ENCODE data around the gene CFAP20DC. TPM values are rescaled to one million over a fixed set of nuclear protein-coding genes. Genes with fewer than 3 reads are reported as not detected.

Gene CFAP20DC
- total and polyA plus RNA-seq, 10 of the 15 experiments (the other 5 are each of a cell fraction or from before 2014, with no cell fraction given) = 0.53 to 11.6 (median 2.0) TPM

DNA sequence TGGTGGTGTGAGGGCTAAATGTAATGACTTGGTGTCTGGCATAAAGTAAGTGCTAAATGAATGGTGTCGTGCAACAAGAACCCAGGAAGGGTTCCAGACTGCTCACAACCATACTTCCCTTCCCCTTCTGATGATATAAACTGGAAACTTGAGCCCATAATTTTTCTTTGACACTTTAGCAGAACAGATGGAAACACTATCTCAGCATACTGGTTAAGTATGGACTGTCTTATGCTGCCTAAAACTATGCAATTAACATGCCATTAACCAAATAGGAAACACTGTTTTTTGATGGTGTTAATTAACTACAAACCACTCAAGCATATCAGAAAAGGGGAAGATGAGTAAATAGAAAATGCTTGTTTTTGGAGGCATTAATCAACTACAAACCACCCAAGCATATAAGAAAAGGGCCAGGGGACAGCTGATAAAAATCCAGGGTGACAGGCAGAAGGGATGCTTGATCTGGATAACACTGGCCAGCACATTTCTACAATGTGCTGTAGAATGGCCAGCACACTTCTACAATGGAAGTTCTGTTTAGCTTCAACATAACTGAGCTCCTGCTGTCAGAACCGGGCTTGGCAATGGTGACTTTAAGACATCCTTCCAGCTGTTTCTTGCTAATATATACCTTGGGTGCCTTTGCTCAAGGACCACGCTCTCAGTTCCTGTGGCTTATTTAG is 297.8 kb downstream of the CFAP20DC start:
- SMC1A ChIA-PET (ENCODE audit: uncharacterized antibody, unreplicated experiment) = no interaction called here
- POLR2A ChIA-PET = no interaction called here
- ATAC-seq (peak; percentile 28; the same call in 2 of the 3 replicates), DNase-seq (ENCODE audit: low read depth, low spot score) (no peak), FAIRE-seq (no peak)
- no peak overlapping the region for H3K9ac ChIP-seq (ENCODE audit: control insufficient read depth, insufficient read depth, low read length)
- H4K20me1 ChIP-seq (ENCODE audit: control insufficient read depth, insufficient read depth) = no peaks in the 10 kb centered on the region
- H3K27ac ChIP-seq (ENCODE audit: control insufficient read depth, insufficient read depth) = no peak overlapping the region
- H3K4me2 ChIP-seq (ENCODE audit: control insufficient read depth, insufficient read depth) = no peak overlapping the region
- no peaks in the 10 kb centered on the region for H3K27me3 ChIP-seq (replicated peaks in 1 of 2; ENCODE audit: control insufficient read depth in 2 of 2, insufficient read depth in 2 of 2, low read length in 1 of 2)
- in situ Hi-C loops (cut with MboI) = no loop called here
- 22% methylated on average over 3 of the region's 3 CpGs for WGBS (ENCODE audit: insufficient coverage, insufficient replicate concordance, low lambda C conversion rate, missing lambda C conversion rate)
- no peak overlapping the region for H3K4me3 ChIP-seq
- no peaks in the 10 kb centered on the region for H3K9me3 ChIP-seq (replicated peaks; ENCODE audit: control insufficient read depth, insufficient read depth, low read length)
- TF ChIP-seq MTA2 (IDR thresholded peaks at IDR 0.05; ENCODE audit: low read depth) (0 out of 2 replicates have a peak, but pooled peaks have one; percentile 26), CHD2 (IDR thresholded peaks at IDR 0.05; ENCODE audit: borderline replicate concordance, low read depth, low read length) (no peak), PAX5 (IDR thresholded peaks at IDR 0.05; ENCODE audit: borderline replicate concordance, low read depth, low read length) (no peak)
- RAD21 ChIA-PET (ENCODE audit: unreplicated experiment) = no interaction called here
- H3K79me2 ChIP-seq (ENCODE audit: control insufficient read depth, insufficient read depth, low read length) = no peaks in the 10 kb centered on the region
- H3K36me3 ChIP-seq (ENCODE audit: control insufficient read depth in 2 of 2, insufficient read depth in 2 of 2, low read length in 1 of 2) = no peaks in the 10 kb centered on the region
- BruUV-seq (replicated peaks) = no TSS peak
- CTCF ChIA-PET = no interaction called here
- no peak overlapping the region for H2AFZ ChIP-seq (ENCODE audit: control insufficient read depth, low read depth, low read length)
- H3K4me1 ChIP-seq (ENCODE audit: control insufficient read depth, insufficient read depth, low read length) = no peaks in the 10 kb centered on the region
- intact Hi-C loops (cut with micrococcal nuclease; ENCODE audit: unreplicated experiment) = no loop called here

DNA sequence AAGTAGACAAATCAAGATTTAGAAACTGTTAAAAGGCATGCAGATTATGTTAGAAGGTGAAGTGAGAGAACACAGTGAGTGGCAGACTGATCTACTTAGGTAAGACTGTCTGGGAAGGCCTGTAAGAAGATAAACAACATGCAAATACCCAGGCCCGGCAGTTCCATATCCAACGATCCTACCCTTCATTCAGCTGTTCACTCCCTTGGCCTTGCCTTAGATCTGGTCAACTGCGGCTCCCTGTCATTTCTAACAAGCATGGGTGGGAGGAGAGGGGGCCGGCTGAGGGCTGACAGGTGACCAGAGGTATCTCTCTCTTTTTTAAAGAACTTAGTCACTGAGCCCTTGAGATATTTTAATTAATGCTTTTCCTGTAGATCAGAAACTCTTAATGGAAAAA is 298.6 kb downstream of the CFAP20DC start:
- Histone ChIP-seq H3K9ac (ENCODE audit: control insufficient read depth, insufficient read depth, low read length) (no peak overlapping the region), H3K36me3 (ENCODE audit: control insufficient read depth in 2 of 2, insufficient read depth in 2 of 2, low read length in 1 of 2) (no peaks in the 10 kb centered on the region), H4K20me1 (ENCODE audit: control insufficient read depth, insufficient read depth) (no peaks in the 10 kb centered on the region), H3K4me1 (ENCODE audit: control insufficient read depth, insufficient read depth, low read length) (no peaks in the 10 kb centered on the region), H3K4me3 (no peak overlapping the region), H3K27ac (ENCODE audit: control insufficient read depth, insufficient read depth) (no peak overlapping the region), H3K4me2 (ENCODE audit: control insufficient read depth, insufficient read depth) (no peak overlapping the region), H3K79me2 (ENCODE audit: control insufficient read depth, insufficient read depth, low read length) (no peaks in the 10 kb centered on the region), H2AFZ (ENCODE audit: control insufficient read depth, low read depth, low read length) (no peak overlapping the region), H3K27me3 (replicated peaks in 1 of 2; ENCODE audit: control insufficient read depth in 2 of 2, insufficient read depth in 2 of 2, low read length in 1 of 2) (no peaks in the 10 kb centered on the region), H3K9me3 (replicated peaks; ENCODE audit: control insufficient read depth, insufficient read depth, low read length) (no peaks in the 10 kb centered on the region)
- ChIA-PET CTCF (no interaction called here), SMC1A (ENCODE audit: uncharacterized antibody, unreplicated experiment) (no interaction called here), RAD21 (ENCODE audit: unreplicated experiment) (no interaction called here), POLR2A (interaction anchor here (0.6 kb wide), 1 partner anchor 1217 kb away, joined by 4 read pairs; no protein-coding TSS in a partner anchor)
- 35% methylated on average over 4 of the region's 4 CpGs for WGBS (ENCODE audit: insufficient coverage, insufficient replicate concordance, low lambda C conversion rate, missing lambda C conversion rate)
- no peak for DNase-seq (ENCODE audit: low read depth, low spot score)
- BruUV-seq (replicated peaks) = no TSS peak
- no peak for FAIRE-seq
- no peak for ATAC-seq
- intact Hi-C loops (cut with micrococcal nuclease; ENCODE audit: unreplicated experiment) (no loop called here), in situ Hi-C loops (cut with MboI) (no loop called here)
- TF ChIP-seq, protein P1, sequence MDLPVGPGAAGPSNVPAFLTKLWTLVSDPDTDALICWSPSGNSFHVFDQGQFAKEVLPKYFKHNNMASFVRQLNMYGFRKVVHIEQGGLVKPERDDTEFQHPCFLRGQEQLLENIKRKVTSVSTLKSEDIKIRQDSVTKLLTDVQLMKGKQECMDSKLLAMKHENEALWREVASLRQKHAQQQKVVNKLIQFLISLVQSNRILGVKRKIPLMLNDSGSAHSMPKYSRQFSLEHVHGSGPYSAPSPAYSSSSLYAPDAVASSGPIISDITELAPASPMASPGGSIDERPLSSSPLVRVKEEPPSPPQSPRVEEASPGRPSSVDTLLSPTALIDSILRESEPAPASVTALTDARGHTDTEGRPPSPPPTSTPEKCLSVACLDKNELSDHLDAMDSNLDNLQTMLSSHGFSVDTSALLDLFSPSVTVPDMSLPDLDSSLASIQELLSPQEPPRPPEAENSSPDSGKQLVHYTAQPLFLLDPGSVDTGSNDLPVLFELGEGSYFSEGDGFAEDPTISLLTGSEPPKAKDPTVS (IDR thresholded peaks at IDR 0.05; ENCODE audit: low read depth, low read length) = no peak
- no peak for TF ChIP-seq RB1 (IDR thresholded peaks at IDR 0.05; ENCODE audit: borderline replicate concordance)
- TF ChIP-seq IKZF1 (conservative IDR thresholded peaks at IDR 0.05) = no peak
- TF ChIP-seq, protein P2, sequence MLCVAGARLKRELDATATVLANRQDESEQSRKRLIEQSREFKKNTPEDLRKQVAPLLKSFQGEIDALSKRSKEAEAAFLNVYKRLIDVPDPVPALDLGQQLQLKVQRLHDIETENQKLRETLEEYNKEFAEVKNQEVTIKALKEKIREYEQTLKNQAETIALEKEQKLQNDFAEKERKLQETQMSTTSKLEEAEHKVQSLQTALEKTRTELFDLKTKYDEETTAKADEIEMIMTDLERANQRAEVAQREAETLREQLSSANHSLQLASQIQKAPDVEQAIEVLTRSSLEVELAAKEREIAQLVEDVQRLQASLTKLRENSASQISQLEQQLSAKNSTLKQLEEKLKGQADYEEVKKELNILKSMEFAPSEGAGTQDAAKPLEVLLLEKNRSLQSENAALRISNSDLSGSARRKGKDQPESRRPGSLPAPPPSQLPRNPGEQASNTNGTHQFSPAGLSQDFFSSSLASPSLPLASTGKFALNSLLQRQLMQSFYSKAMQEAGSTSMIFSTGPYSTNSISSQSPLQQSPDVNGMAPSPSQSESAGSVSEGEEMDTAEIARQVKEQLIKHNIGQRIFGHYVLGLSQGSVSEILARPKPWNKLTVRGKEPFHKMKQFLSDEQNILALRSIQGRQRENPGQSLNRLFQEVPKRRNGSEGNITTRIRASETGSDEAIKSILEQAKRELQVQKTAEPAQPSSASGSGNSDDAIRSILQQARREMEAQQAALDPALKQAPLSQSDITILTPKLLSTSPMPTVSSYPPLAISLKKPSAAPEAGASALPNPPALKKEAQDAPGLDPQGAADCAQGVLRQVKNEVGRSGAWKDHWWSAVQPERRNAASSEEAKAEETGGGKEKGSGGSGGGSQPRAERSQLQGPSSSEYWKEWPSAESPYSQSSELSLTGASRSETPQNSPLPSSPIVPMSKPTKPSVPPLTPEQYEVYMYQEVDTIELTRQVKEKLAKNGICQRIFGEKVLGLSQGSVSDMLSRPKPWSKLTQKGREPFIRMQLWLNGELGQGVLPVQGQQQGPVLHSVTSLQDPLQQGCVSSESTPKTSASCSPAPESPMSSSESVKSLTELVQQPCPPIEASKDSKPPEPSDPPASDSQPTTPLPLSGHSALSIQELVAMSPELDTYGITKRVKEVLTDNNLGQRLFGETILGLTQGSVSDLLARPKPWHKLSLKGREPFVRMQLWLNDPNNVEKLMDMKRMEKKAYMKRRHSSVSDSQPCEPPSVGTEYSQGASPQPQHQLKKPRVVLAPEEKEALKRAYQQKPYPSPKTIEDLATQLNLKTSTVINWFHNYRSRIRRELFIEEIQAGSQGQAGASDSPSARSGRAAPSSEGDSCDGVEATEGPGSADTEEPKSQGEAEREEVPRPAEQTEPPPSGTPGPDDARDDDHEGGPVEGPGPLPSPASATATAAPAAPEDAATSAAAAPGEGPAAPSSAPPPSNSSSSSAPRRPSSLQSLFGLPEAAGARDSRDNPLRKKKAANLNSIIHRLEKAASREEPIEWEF (IDR thresholded peaks at IDR 0.05; ENCODE audit: insufficient replicate concordance, low read depth, low read length) = no peak
- TF ChIP-seq MLLT1 (IDR thresholded peaks at IDR 0.05) = no peak
